Lower leg skin (tissue), 4 donors: ENCODE measurements around the gene VPS16. TPM values are rescaled to one million over a fixed set of nuclear protein-coding genes. Genes with fewer than 3 reads are reported as not detected.
A peak's percentile ranks its signal among the peaks of the same experiment; 100 is the strongest.

Source experiments
- DNase-seq, 2 donors: peaks; one replicate each; pipeline ENCODE4 v3.0.0-alpha.2; 2019; ENCODE audit warnings: low spot score in 2 of 2
- H3K4me3 ChIP-seq: fragments of 200-600 bp; sonication (generic); 2 replicates; pipeline ENCODE4 v1.5.1; 2017; ENCODE audit warnings: mild to moderate bottlenecking, low read depth; ENCODE audit not compliant: poor library complexity, severe bottlenecking
- CTCF ChIP-seq, 3 donors: fragments of 450-650 bp; IDR thresholded peaks; one replicate each; pipeline ENCODE4 v1.5.1; 2016; ENCODE audit warnings: antibody characterized with exemption in 3 of 3, mild to moderate bottlenecking in 3 of 3, moderate library complexity in 2 of 3
- POLR2A ChIP-seq, 2 donors: fragments of 450-650 bp; IDR thresholded peaks; one replicate each; pipeline ENCODE4 v1.6.1; 2016 to 2017; ENCODE audit warnings: antibody characterized with exemption in 2 of 2, mild to moderate bottlenecking in 1 of 2, moderate library complexity in 1 of 2
- WGBS, 2 donors: methylation state at CpG; one replicate each; pipeline ENCODE4 v1.1.5; 2018; 5-methylcytosine and 5-hydroxymethylcytosine counted together
- intact Hi-C: fragments of 100-400 bp; cut with DNase I; formaldehyde crosslinking; loops from one replicate; pipeline ENCODE4 v1.15.0; 2023; ENCODE audit warnings: low total_unique reads
- total RNA-seq, 4 donors: library from RNA; depleted of rRNA; stranded (reverse); fragments of >200 nt; gene quantifications; one replicate each; pipeline ENCODE4 v1.1.0, GENCODE V29; 2016

VPS16 gene
- total RNA-seq = 10 to 100 TPM; 34.9 to 39.2 (median 37.7) TPM

GRCh38 chr20:2840138-2840966 is at the start of gene VPS16, which contains the start of gene PCED1A:
Gene VPS16, plus strand, starts transcription at chr20:2840745. Its CDS starts 30 bp downstream, at chr20:2840775.
Gene PCED1A, minus strand, starts transcription at chr20:2840655. Its CDS starts 743 bp downstream, at chr20:2839912.
- WGBS, 2 donors = 1% methylated on average over 65 of the region's 98 CpGs; no CpG with 5 or more reads in 1 of the 2 donors

GRCh38 chr20:2793471-2793870 is 47.1 kb upstream of the VPS16 start:
- DNase-seq = peak in 1 of 2 donors; percentile 79
- no peak for TF ChIP-seq POLR2A (IDR thresholded peaks at IDR 0.05)
- TF ChIP-seq CTCF (IDR thresholded peaks at IDR 0.05) = no peak
- intact Hi-C loops = no loop called here
- WGBS, 2 donors = 82 to 89% methylated on average over 6 of the region's 6 CpGs
- H3K4me3 ChIP-seq = no peak overlapping the region

More at GRCh38 chr20:2840138-2840966, at the start of gene VPS16, which contains the start of gene PCED1A:
- peak; percentile 81 to 97 for DNase-seq
- H3K4me3 ChIP-seq = peak within 1 kb of the TSS; percentile 90
- intact Hi-C loops = no loop called here
- TF ChIP-seq POLR2A (IDR thresholded peaks at IDR 0.05) = no peak
- TF ChIP-seq CTCF (IDR thresholded peaks at IDR 0.05) = peak in 1 of 3 donors; percentile 44

GRCh38 chr20:2794202-2794748 is 46.3 kb upstream of the VPS16 start:
- intact Hi-C loops = no loop called here
- no peak for TF ChIP-seq CTCF (IDR thresholded peaks at IDR 0.05)
- TF ChIP-seq POLR2A (IDR thresholded peaks at IDR 0.05) = no peak
- no peak overlapping the region for H3K4me3 ChIP-seq
- DNase-seq = peak in 1 of 2 donors; percentile 60
- WGBS, 2 donors = 82 to 87% methylated on average over 21 to 23 of the region's 23 CpGs

GRCh38 chr20:2794866-2795447 is 45.6 kb upstream of the VPS16 start:
- intact Hi-C loops = no loop called here
- DNase-seq = peak in 1 of 2 donors; percentile 68
- WGBS, 2 donors = 74 to 78% methylated on average over 11 of the region's 11 CpGs
- no peak overlapping the region for H3K4me3 ChIP-seq
- no peak for TF ChIP-seq POLR2A (IDR thresholded peaks at IDR 0.05)
- TF ChIP-seq CTCF (IDR thresholded peaks at IDR 0.05) = no peak

- peak in 1 of 2 donors; percentile 77 for DNase-seq
- H3K4me3 ChIP-seq = no peak overlapping the region
- TF ChIP-seq POLR2A (IDR thresholded peaks at IDR 0.05) (no peak), CTCF (IDR thresholded peaks at IDR 0.05) (no peak)
- 82 to 85% methylated on average over 19 to 24 of the region's 24 CpGs for WGBS, 2 donors
- intact Hi-C loops = no loop called here
Observed at GRCh38 chr20:2795451-2795850, 45.1 kb upstream of the VPS16 start.
